NCI-H1092 treated with DMSO at 0.1 percent for 48 hours (cell line): Measurements from ENCODE around the gene SIGLEC7.

Experiments used
- DNase-seq: peaks from one replicate; lab custom pipeline; 2025; lab: John Stamatoyannopoulos, UW

The SIGLEC7 gene

DNA sequence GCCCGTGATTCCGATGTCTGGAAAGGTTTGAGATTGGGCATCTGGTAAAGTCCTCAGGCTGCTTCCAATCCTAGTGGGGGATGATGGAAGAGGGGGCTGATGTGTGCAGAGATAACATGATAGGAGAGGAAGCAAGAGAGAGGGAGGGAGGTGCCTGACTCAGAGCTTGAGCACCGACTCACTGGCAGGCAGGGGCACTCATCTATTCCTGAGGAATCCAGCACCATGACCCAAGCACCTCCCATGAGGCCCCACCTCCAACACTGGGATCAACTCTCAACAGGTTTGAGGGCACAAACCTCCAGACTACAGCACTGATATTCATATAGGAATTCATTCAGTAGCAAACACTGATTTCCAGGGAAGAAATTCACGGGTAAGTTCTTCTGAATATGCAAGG, 23.0 kb upstream of the SIGLEC7 start:
- no peak for DNase-seq

DNA sequence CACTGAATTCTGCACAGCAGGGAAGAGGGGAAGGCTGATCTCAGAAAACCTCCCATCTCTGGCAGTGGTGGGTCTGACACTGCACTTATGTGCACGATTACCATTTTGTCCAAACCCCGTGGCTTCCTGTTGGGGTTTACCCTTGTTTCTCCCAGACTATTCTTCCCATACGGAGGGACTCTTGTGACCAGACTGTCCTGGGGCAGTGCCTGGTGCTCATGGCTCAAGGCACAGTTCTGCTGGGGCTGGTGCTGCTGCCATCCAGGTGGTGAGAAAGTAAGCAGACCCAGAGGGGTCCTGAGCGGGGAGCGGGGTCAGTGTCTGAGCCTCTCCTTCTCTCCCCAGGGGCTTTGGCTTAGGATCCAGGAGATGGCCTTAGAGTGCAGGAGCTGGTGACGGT, 22.5 kb upstream of the SIGLEC7 start:
- no peak for DNase-seq

DNA sequence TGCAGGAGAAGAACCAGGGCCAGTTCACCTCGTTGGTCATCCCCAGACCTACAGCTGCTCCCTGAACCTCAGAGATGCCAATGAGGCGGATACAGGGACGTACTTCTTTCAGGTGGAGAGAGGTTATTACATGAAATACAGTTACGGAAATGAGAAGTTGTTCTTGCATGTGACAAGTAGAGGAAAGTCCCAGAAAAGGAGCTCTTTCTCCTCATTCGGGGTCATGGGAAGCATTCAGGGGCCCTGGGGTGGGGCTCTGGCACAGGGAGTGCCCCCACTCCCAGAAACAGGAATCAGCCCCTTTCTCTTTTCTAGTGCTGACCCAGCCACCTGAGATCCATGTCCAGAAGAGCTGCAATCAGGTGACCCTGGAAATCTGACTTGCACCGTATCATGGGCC, 21.9 kb upstream of the SIGLEC7 start:
- DNase-seq: no peak

DNA sequence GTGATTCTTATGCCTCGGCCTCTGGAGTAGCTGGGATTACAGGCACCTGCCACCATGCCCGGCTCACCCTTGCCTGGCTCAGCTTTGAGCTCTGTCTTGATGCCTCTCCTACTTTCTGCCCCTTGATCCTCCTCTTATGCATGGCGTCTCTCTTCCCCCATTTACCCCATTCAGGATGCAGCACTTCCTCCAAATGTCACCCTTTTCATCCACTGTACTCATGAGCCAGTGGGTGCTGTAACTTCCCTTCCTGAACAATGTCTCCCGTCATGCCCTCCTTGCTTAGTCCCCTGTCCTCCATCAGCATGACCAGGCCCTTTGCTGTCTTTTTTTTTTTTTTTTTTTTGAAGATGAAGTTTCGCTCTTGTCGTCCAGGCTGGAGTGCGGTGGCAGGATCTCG, 20.8 kb upstream of the SIGLEC7 start:
- DNase-seq: no peak

DNA sequence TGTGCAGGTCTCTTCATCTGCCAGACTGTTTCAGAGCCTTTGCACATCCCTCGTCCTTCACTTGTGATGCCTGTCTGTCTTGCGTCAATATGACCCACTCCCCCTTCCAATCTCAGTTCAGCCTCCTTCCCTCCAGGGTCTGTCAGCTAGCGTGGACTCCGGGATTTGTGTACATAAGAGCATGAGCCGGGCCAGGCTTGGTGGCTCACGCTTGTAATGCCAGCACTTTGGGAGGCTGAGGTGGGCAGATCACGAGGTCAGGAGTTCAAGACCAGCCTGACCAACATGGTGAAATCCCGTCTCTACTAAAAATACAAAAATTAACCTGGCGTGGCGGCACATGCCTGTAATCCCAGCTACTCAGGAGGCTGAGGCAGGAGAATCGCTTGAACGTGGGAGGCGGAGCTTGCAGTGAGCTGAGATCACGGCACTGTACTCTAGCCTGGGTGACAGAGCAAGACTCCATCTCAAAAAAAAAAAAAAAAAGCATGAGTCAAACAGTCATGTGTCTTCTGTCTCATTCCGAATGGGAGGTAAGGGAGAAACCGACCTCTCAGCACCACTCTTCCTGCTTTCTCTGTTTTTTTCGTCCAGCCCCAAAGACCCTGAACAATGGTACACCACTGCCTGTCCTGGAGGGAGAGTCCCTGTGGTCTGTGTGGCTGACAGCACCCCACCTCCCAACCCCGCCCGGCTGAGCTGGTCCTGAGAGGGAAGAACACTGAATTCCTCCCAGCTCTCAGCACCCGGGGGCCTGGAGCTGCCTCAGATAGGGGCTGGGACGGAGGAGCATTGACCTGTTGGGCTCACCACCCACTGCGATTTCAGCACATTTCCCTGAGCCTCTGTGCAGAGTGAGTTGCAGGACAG, 19.8 kb upstream of the SIGLEC7 start:
- DNase-seq: no peak

DNA sequence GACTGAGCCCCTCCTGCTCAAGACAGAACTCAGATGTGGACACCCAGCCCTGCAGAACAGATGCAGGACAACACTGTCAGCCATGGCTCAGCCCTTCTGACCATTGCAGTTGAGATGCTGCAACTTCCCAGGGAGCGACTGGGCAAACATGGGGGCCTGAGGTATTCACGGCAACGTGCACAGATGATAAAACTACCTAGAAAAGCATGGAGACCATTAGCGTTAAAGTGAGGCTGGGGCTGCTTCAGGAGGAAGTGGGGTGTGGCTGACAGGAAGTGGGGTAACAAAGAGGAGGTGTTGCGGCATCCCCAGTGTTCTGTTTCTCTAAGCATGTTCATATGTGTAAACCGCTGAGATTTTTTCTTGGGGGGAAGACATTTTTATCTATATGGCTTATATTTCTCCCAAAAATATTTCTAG, 18.7 kb upstream of the SIGLEC7 start:
- DNase-seq: no peak

DNA sequence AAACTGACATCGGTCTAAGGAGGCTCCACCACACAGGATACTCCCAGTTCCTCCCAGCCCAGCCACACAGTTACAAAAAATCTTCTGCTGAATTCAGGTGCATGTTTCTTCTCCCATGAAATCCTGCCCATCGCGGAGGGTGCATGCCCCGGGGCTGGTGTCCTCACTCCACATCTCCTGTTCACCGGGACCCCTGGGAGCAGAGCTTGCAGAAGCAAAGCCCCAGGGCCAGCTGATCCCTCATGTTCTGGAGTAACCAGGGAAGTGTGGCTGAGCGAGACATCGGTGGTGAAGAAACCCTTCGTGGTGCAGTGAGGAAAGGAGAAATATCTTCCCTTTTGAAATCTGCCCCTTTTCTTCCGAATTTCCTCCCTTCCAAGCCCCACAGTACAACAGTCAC, 18.3 kb upstream of the SIGLEC7 start:
- DNase-seq: no peak

DNA sequence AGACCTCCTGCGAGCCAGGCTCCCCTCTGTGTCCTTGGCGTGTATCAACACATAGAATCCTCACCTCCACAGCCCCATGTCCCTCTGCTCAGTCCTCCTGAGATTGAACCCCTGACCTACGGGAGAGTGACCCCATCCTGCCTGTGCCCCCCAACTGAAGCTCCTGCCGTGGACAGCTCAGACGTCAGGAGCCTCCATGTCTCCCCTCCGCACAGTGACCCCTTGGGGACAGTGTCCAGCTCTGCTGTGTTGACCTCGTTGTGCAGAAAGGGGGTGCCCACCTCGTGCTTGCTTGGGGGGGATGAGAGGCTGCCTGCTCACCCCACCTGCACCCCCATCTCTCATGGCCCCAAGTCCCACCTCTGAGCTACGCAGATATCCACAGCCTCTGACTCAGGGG, 17.9 kb upstream of the SIGLEC7 start:
- DNase-seq: no peak

DNA sequence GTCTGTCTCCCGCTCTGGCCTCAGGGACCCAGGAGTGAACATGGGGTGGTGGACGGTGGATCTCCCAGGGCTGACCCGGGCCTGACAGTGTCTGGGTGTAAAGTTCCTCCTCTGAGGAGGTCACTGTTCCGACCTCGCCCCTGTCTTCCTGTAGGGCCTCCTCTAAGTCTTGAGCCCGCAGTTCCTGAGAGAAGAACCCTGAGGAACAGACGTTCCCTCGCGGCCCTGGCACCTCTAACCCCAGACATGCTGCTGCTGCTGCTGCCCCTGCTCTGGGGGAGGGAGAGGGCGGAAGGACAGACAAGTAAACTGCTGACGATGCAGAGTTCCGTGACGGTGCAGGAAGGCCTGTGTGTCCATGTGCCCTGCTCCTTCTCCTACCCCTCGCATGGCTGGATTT, 17.4 kb upstream of the SIGLEC7 start, which contains the start of gene SIGLEC9:
TSS of gene SIGLEC9 (plus strand) at position 178 of the 400 bp plus-strand sequence. CDS start at position 247, 69 bp downstream.
- no peak for DNase-seq

DNA sequence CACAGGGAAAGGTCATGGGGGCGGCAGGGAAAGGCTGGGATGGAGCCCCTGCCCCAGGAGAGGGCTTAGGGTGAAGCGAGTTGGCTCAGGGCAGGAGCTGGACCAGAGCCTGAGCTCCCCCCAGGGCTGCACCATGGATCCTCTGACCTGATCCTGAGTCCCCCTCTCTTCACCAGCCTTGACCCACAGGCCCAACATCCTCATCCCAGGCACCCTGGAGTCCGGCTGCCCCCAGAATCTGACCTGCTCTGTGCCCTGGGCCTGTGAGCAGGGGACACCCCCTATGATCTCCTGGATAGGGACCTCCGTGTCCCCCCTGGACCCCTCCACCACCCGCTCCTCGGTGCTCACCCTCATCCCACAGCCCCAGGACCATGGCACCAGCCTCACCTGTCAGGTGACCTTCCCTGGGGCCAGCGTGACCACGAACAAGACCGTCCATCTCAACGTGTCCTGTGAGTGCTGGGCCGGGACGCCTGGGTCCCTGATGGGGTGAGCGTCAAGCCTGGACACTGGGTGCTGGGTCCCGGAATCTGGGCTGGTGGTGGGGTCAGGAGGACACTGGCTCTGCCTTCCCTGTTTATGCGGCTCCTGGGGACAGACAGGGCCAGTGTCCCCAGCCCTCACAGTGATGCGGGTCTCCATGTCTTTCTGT, 16.6 kb upstream of the SIGLEC7 start:
- no peak for DNase-seq

DNA sequence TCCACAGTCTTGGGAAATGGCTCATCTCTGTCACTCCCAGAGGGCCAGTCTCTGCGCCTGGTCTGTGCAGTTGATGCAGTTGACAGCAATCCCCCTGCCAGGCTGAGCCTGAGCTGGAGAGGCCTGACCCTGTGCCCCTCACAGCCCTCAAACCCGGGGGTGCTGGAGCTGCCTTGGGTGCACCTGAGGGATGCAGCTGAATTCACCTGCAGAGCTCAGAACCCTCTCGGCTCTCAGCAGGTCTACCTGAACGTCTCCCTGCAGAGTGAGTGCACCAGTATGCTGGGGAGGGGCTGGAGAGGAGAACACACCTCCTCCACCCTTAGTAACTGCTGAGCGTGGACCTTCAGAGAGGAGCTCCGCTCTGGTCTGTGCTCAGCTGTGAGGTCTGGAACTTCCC, 15.1 kb upstream of the SIGLEC7 start:
- DNase-seq: no peak

DNA sequence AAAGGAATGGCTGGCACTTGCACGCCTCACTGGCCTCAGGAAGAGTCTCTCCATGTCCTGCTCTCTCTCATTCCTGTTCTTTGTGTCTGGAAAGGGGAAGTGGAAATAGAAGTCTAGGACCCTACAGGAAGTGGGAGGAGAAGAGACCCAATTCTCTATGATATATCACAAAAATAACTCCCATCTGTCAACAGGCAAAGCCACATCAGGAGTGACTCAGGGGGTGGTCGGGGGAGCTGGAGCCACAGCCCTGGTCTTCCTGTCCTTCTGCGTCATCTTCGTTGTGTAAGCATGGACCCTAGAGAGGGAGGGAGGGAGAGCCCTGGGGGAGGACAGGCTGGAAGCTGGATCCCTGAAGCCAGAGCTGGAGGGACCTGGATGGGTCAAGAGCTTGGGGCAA, 14.3 kb upstream of the SIGLEC7 start:
- no peak for DNase-seq

DNA sequence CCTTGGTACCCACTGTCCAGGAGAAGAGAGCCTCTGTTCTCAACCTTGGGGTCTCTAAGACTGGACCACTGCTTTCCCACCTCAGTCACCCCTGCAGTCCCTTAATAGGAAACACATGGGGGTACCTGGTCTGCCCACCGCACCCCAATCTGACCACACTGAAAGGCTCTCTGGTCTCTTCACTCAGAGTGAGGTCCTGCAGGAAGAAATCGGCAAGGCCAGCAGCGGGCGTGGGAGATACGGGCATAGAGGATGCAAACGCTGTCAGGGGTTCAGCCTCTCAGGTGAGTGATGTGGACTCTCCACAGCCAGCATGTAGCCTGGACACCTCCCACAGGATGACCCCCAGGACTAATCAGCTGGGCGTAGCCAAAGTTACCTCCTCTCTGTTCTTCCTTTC, 13.9 kb upstream of the SIGLEC7 start:
- DNase-seq: no peak

DNA sequence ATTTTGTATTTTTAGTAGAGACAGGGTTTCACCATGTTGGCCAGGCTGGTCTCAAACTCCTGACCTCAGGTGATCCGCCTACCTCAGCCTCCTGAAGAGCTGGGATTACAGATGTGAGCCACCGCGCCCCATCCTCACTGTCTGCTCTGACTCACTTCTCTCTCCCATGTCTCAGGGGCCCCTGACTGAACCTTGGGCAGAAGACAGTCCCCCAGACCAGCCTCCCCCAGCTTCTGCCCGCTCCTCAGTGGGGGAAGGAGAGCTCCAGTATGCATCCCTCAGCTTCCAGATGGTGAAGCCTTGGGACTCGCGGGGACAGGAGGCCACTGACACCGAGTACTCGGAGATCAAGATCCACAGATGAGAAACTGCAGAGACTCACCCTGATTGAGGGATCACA, 12.4 kb upstream of the SIGLEC7 start:
- no peak for DNase-seq

DNA sequence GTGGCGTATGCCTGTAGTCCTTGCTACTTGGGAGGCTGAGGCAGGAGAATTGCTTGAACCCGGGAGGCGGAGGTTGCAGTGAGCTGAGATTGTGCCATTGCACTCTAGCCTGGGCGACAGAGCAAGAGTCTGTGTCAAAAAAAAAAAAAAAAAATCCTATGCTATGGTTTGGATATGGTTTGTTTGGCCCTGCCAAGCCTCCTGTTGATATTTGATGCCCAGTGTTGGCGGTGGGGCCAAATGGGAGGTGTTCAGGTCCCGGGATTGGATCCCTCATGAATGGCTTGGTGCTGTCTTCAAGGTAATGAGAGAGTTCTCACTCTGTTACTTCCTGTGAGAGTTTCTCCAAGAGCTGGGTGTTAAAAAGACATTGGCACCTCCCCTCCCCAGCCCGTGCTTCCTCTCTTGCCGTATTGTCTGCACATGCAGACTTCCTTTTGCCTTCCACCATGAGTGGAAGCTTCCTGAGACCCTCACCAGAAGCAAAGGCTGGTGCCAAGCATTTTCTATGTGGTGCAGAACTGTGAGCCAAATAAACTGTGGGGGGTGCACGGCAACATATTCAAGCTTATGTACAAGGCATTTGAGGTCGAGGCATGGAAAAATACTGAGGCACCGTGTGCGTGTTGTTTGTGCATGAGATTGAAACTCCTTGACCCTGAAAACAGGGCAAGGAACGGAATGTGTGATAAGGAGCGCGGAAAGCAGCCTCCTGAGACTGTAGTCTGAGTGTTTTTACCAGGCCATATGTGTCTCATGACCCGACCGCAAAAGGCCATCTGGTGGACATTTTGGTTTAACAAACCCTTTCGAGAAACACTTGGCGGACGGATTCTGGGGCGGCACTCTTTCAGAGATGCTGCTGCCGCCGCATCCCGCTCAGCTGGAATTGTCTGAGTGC, 10.1 kb upstream of the SIGLEC7 start:
- DNase-seq: no peak

DNA sequence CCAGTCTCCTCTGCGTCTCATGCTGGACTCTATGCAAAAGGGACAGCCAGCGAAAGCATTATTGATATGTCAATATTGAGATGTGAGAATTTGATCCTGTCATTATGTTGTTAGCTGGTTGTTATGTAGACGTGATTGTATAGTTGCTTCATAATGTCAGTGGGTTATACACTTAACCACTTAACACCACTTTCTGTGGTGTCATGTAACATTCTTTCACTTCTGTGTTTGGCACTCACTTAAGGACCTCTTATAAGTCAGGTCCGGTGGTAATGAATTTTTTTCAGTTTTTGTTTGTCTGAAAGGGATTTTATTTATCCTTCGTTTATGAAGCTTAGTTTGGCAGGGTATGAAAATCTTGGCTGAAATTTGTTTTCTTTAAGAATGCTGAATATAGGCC, 7.1 kb upstream of the SIGLEC7 start:
- DNase-seq: no peak

DNA sequence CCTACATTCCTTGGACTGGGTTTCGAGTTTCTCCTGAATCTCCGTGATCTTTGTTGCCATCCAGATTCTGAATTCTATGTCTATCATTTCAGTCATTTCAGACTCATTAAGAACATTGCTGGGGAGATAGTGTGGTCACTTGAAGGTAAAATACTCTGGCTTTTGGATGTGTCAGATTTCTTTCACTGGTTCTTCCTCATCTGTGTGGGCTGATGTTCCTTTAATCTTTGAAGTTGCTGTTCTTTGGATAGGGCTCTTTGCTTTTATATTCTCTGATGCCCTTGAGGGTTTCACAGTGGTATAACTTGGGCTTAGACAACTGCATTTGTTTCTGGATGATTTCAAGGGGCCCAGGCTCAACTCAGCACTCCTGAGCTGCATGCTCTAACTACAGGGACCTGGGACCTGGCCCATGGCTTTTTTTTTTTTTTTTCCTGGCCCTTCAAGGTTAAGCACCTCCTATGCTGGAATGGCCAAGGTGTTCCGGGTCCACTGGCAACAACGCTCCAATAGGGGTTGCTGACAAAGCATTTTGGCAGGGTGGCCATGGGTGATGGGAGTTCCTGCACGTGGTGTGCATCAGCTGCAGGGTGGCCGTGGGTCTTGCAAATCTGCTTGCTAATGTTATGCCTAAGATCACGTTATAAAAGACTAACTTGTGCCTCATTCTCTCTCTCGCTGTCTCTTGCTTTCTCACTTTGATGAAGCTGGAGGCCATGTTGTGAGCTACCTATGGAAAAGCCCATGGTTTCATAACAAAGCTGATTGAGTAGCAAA, 5.9 kb upstream of the SIGLEC7 start:
- DNase-seq: no peak

DNA sequence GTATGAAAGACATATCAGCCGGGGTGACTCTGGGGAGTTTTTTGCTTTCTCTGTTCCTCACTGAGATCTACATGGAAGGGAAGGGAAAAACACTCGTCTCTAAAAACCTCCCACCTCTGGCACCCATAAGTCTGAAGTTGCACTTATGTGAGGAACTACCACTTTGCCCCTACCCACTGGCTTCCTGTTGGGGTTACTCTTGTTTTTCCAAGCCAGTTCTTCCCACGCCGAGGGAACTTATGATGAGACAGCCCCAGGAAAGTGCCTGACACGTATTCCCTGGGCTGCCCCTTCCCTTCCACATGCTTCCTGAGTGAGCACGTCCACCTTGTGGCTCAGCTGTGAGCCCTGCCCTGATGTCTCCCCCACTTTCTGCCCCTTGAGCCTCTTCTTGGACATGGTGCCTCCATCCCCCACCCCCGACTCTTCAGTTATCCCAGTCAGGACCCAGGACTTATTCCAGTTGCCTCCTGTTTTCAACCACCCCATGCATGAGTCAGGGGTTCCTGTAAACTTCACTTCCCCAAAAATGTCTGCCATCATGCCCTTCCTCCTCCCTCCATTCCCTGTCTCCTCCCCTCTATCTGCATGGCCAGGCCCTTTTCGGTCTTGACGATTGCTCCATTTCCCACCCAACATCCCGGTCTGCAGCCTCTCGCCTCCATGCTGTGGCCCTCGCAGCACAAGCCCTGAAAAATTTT, 5.1 kb upstream of the SIGLEC7 start:
- no peak for DNase-seq

DNA sequence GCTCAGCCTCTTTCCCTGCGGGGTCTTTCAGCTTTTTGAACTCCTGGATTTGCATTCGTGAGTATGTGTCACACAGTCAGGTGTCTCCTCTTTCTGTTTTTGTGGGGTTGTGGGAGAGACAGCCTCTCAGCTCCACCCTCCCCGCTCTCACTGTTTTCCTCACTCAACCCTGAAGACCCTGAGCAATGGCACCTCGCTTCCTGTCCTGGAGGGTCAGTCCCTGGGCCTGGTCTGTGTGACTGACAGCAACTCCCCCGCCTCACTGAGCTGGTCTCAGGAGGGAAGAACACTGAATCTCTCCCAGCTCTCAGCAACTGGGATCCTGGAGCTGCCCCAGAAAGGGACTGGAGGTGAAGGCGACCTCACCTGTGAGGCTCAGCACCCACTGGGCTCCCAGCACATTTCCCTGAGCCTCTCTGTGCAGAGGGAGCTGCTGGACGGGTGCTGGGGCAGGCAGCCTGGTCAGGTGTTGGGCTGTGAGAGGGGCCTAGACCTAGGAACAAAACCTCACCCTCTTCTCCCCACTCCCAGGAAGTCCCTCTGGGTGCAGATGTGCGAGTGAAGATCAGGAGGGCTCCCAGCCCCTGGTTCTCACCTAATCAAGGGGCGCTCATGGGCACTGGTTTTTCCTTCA, 4.2 kb upstream of the SIGLEC7 start:
- DNase-seq: no peak

DNA sequence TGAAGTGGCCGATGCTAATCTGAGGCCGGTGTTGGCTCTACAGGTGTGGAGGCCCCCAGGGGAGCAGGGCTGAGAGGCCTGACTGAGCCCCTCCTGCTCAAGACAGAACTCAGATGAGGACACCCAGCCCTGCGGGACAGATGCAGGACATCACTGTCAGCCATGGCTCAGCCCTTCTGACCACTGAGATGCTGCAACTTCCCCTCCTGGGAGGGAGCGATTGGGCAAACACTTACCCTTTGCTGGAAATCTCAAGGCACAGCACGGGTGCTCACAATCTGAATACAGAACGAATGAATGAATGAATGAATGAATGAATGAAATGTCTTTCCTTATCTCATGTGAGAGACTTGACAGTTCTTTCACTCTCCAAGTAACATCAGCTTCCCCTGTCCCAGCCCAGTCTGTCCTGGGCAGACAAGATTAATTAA, 3.5 kb upstream of the SIGLEC7 start:
- no peak for DNase-seq
